GM21381 (cell line): ENCODE data around the gene DGKZ.
"Not testable (repeated sequence)": the region's sequence is repeated elsewhere in the genome, so short reads cannot be mapped to it uniquely, and the experiment has no call there.

Experiments used
- ATAC-seq: cut with Tn5 transposase; IDR thresholded peaks from one replicate; pipeline ENCODE4 v1.9.1; 2021; ENCODE audit warnings: mild to moderate bottlenecking, moderate library complexity; ENCODE audit not compliant: unreplicated experiment

Gene DGKZ

GRCh38 chr11:46364791-46365190 lies 17.5 kb downstream of the DGKZ start:
- no peak for ATAC-seq

GRCh38 chr11:46366260-46366659 lies 19.0 kb downstream of the DGKZ start:
- ATAC-seq = no peak

GRCh38 chr11:46366661-46367161 lies 19.4 kb downstream of the DGKZ start:
- no peak for ATAC-seq

GRCh38 chr11:46367244-46367915 lies 20.1 kb downstream of the DGKZ start:
- peak; percentile 74 for ATAC-seq

GRCh38 chr11:46367916-46368267 lies 20.6 kb downstream of the DGKZ start:
- no peak for ATAC-seq

- no peak for ATAC-seq
Observed at GRCh38 chr11:46369458-46370152, 22.3 kb downstream of the DGKZ start.

GRCh38 chr11:46370253-46370652 lies 23.0 kb downstream of the DGKZ start:
- no peak for ATAC-seq

GRCh38 chr11:46371262-46371661 lies 24.0 kb downstream of the DGKZ start:
- ATAC-seq = not testable (repeated sequence)

GRCh38 chr11:46372086-46372485 lies 24.8 kb downstream of the DGKZ start:
- ATAC-seq = no peak

GRCh38 chr11:46372501-46372900 lies 25.2 kb downstream of the DGKZ start:
- ATAC-seq = not testable (repeated sequence)

GRCh38 chr11:46373787-46374740 lies 26.8 kb downstream of the DGKZ start:
- ATAC-seq = no peak

GRCh38 chr11:46374815-46375214 lies 27.6 kb downstream of the DGKZ start:
- no peak for ATAC-seq

- ATAC-seq = no peak
Observed at GRCh38 chr11:46375392-46376101, 28.3 kb downstream of the DGKZ start.

GRCh38 chr11:46376258-46377050 lies 29.2 kb downstream of the DGKZ start:
- no peak for ATAC-seq

GRCh38 chr11:46377290-46377689 lies 30.0 kb downstream of the DGKZ start:
- no peak for ATAC-seq

GRCh38 chr11:46377831-46378230 lies 30.6 kb downstream of the DGKZ start:
- no peak for ATAC-seq

GRCh38 chr11:46378296-46378695 lies 31.0 kb downstream of the DGKZ start:
- ATAC-seq = no peak

GRCh38 chr11:46378811-46379481 lies 31.7 kb downstream of the DGKZ start:
- ATAC-seq = no peak
